GM11168 (cell line): ENCODE data around the gene GFER.

Source experiments
- in situ Hi-C: fragments of 300-500 bp; cut with MboI; formaldehyde crosslinking; loops from one replicate; pipeline ENCODE4 v1.12.0; 2022; ENCODE audit warnings: low sequenced_read_pairs; ENCODE audit not compliant: unreplicated experiment

Gene GFER

GRCh38 chr16:2034696-2035430 lies 50.9 kb downstream of the GFER start:
- in situ Hi-C loops, result no loop called here

GRCh38 chr16:2035431-2036199 lies 51.6 kb downstream of the GFER start:
- in situ Hi-C loops, result no loop called here

GRCh38 chr16:2036200-2036966 lies 52.4 kb downstream of the GFER start:
- in situ Hi-C loops, result no loop called here

- in situ Hi-C loops, result no loop called here
These were observed 53.1 kb downstream of the GFER start for GRCh38 chr16:2037115-2037514.
